K562 (cell line): Measurements from ENCODE around the gene KCNH8. TPM values are rescaled to one million over a fixed set of nuclear protein-coding genes. Genes with fewer than 3 reads are reported as not detected.

Experiments
- ATAC-seq: fragments of 200-7000 bp; cut with Tn5 transposase; 3 replicates; pipeline ENCODE4 v1.9.1; 2020; ENCODE audit warnings: moderate library complexity
- BruUV-seq: library from RNA; stranded (reverse); fragments of 400-500 nt; replicated peaks from 2 replicates; lab custom pipeline; 2021; lab: Mats Ljungman, UMichigan
- CTCF ChIA-PET: fragments of 300-600 bp; formaldehyde crosslinking; extraction: SDS; loops from one replicate; lab custom pipeline; 2021; ENCODE audit warnings: low intra/inter-chr PET ratio; lab: Yijun Ruan, JAX
- POLR2A ChIA-PET: fragments of 300-600, 350-650 bp; sonication (Branson Sonifier 250); formaldehyde crosslinking; extraction: SDS; loops from one replicate; lab custom pipeline; 2021; ENCODE audit warnings: antibody characterized with exemption, inconsistent platforms; lab: Yijun Ruan, JAX
- DNase-seq, 4 experiments: peaks; one replicate each; pipeline versions ENCODE4 v3.0.0 to v3.0.0-alpha.2; 2011 to 2018; ENCODE audit warnings: low spot score in 3 of 4, mixed read lengths in 3 of 4; ENCODE audit errors: extremely low read depth in 1 of 4
- FAIRE-seq: peaks from 2 replicates; lab custom pipeline; 2011; peaks lifted over from hg19 to GRCh38; lab: Jason Lieb, UNC
- H2AFZ ChIP-seq: 2 replicates; pipeline ENCODE4 v1.6.0; 2011; ENCODE audit warnings: low read depth, low read length, control low read depth, inconsistent platforms
- H3K27ac ChIP-seq: fragments of 200-600 bp; 3 replicates; pipeline ENCODE4 v1.8.0; 2011; ENCODE audit warnings: low read depth, mild to moderate bottlenecking, control low read depth, inconsistent platforms, low read length, moderate library complexity, mixed read lengths; ENCODE audit errors: extremely low read depth
- H3K27me3 ChIP-seq, 2 experiments: fragments of 300-600 bp in 1 of 2; 2 replicates in 1 of 2; 3 replicates in 1 of 2; pipeline versions ENCODE4 v1.6.0 to v1.8.0; 2011; ENCODE audit warnings: inconsistent platforms in 2 of 2, low read length in 2 of 2, mild to moderate bottlenecking in 1 of 2, mixed read lengths in 1 of 2, moderate library complexity in 1 of 2; ENCODE audit not compliant: control insufficient read depth in 2 of 2, insufficient read depth in 2 of 2
- H3K36me3 ChIP-seq: fragments of 300-600 bp; 3 replicates; pipeline ENCODE4 v1.8.0; 2011; ENCODE audit warnings: mild to moderate bottlenecking, low read length, inconsistent platforms; ENCODE audit not compliant: control insufficient read depth, insufficient read depth
- H3K4me1 ChIP-seq, 2 experiments: fragments of 200-600 bp in 1 of 2; replicated peaks in 1 of 2; 2 replicates in 1 of 2; 3 replicates in 1 of 2; pipeline versions ENCODE4 v1.5.1 to v1.8.0; 2011; ENCODE audit warnings: inconsistent platforms in 2 of 2, low read length in 2 of 2, mild to moderate bottlenecking in 1 of 2, mixed read lengths in 1 of 2, moderate library complexity in 1 of 2; ENCODE audit not compliant: control insufficient read depth in 2 of 2, insufficient read depth in 2 of 2
- H3K4me2 ChIP-seq: 2 replicates; pipeline ENCODE4 v1.6.1; 2011; ENCODE audit warnings: low read length, control low read depth, inconsistent platforms, mixed read lengths; ENCODE audit not compliant: insufficient read depth
- H3K4me3 ChIP-seq: fragments of 200-600 bp; sonication (generic), shearing (Covaris generic); 2 replicates; pipeline ENCODE4 v1.5.1; 2016; ENCODE audit warnings: control low read depth, inconsistent platforms
- H3K79me2 ChIP-seq: fragments of 200-600 bp; 3 replicates; pipeline ENCODE4 v1.8.0; 2011; ENCODE audit warnings: low read length, inconsistent platforms; ENCODE audit not compliant: control insufficient read depth, insufficient read depth
- H3K9ac ChIP-seq, 2 experiments: 2 replicates each; pipeline versions ENCODE4 v1.6.0 to v1.6.1; 2011; ENCODE audit warnings: low read depth in 2 of 2, low read length in 2 of 2, control low read depth in 1 of 2, inconsistent platforms in 1 of 2, mild to moderate bottlenecking in 1 of 2, mixed read lengths in 1 of 2; ENCODE audit not compliant: insufficient read depth in 1 of 2
- H3K9me1 ChIP-seq: one replicate; pipeline ENCODE4 v1.6.0; 2011; ENCODE audit warnings: inconsistent platforms, mild to moderate bottlenecking, low read length, moderate library complexity; ENCODE audit not compliant: control insufficient read depth, insufficient read depth
- H3K9me3 ChIP-seq: replicated peaks from 2 replicates; pipeline ENCODE4 v1.5.1; 2011; ENCODE audit warnings: low read depth, low read length, inconsistent platforms; ENCODE audit not compliant: control insufficient read depth, insufficient read depth
- H4K20me1 ChIP-seq: replicated peaks from 2 replicates; pipeline ENCODE4 v1.6.1; 2011; ENCODE audit warnings: low read length, inconsistent platforms, mixed read lengths; ENCODE audit not compliant: control insufficient read depth, insufficient read depth
- C11orf30 ChIP-seq: fragments of 450-650 bp; IDR thresholded peaks from 2 replicates; pipeline ENCODE4 v1.6.1; 2016; ENCODE audit warnings: low read depth, mild to moderate bottlenecking
- CEBPB ChIP-seq: fragments of 450-650 bp; IDR thresholded peaks from 2 replicates; pipeline ENCODE4 v1.6.1; 2016; ENCODE audit warnings: missing genetic modification characterization, missing compliant biosample characterization
- CEBPG ChIP-seq, 3 experiments: fragments of 200-800 bp in 1 of 3; sonication (Bioruptor generic) in 1 of 3; sonication (generic) in 1 of 3; formaldehyde crosslinking in 1 of 3; IDR thresholded peaks in 2 of 3; conservative IDR thresholded peaks in 1 of 3; 2 replicates each; pipeline versions ENCODE4 v1.6.1 to v1.8.0; 2016 to 2022; ENCODE audit warnings: missing compliant biosample characterization in 2 of 3, missing genetic modification characterization in 2 of 3, mild to moderate bottlenecking in 1 of 3, missing genetic modification reagents in 1 of 3
- IRF2 ChIP-seq: sonication (generic); formaldehyde crosslinking; IDR thresholded peaks from 2 replicates; pipeline ENCODE4 v1.8.1; 2022; ENCODE audit warnings: mild to moderate bottlenecking, missing genetic modification reagents
- TAF9B ChIP-seq: fragments of 450-650 bp; IDR thresholded peaks from 2 replicates; pipeline ENCODE4 v1.6.1; 2018; ENCODE audit warnings: mild to moderate bottlenecking; ENCODE audit not compliant: partially characterized antibody
- ZNF316 ChIP-seq: fragments of 450-650 bp; IDR thresholded peaks from 2 replicates; pipeline ENCODE4 v1.6.1; 2016
- WGBS: fragments of 100-300 bp; shearing (Covaris generic); methylation state at CpG from one replicate; pipeline ENCODE4 v1.1.6; 2016; ENCODE audit warnings: low coverage, mixed read lengths; ENCODE audit not compliant: insufficient coverage; ENCODE audit errors: missing lambda C conversion rate; 5-methylcytosine and 5-hydroxymethylcytosine counted together
- in situ Hi-C: fragments of 300-500 bp; cut with MboI; formaldehyde crosslinking; loops from 4 replicates; pipeline ENCODE4 v1.15.0; 2018; ENCODE audit warnings: inconsistent platforms, mixed read lengths
- intact Hi-C: fragments of 100-400 bp; cut with micrococcal nuclease; formaldehyde crosslinking; loops from 2 replicates; pipeline ENCODE4 v1.14.2; 2022
- polyA plus RNA-seq, 8 experiments: library from polyadenylated mRNA; depleted of rRNA in 4 of 8; stranded (reverse) in 5 of 8; unstranded in 3 of 8; fragments of >200 nt; fragmentation: Nextera tagmentation in 2 of 8; fragmentation: Illumina TruSeq in 1 of 8; extraction: Ambion mirVana in 2 of 8; extraction: Trizol in 1 of 8; gene quantifications; 2 replicates each; pipeline versions ENCODE4 v1.2.1 to v1.2.3, GENCODE V29; 2011 to 2014; ENCODE audit warnings: inconsistent platforms in 1 of 8, missing spikeins in 1 of 8
- total RNA-seq, 7 experiments: library from RNA; depleted of rRNA in 6 of 7; stranded (reverse); fragments of >200 nt in 6 of 7; fragmentation: Illumina TruSeq in 2 of 7; extraction: Trizol in 2 of 7; gene quantifications; 2 replicates each; pipeline versions ENCODE4 v1.2.1 to v1.2.3, GENCODE V29; 2011 to 2021; ENCODE audit warnings: low replicate concordance in 1 of 7

KCNH8 gene
- total and polyA plus RNA-seq, 9 of the 15 experiments (the other 6 are each of a cell fraction or from before 2014, with no cell fraction given), result 0.02 to 0.08 (median 0.04) TPM; not detected in 6

DNA sequence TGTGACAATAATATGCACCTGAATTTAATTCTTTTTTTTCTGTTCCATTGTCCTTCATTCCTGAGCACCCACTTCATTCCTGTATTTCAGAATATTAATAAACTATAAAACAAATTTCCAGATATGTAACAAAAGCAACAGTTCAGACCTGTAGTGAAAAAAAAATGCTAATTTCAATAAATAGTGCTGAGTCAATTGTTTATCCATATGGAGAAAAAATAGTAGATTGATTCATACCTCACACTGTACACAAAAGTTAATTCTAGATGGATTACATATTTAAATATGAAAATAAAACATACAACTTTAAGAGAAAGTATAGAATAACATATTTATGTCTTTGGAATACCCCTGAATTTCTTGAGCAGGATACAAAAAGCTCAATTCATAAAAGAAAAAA is 43.9 kb upstream of the KCNH8 start:
- ChIA-PET POLR2A (no interaction called here), CTCF (no interaction called here)
- Histone ChIP-seq H3K27me3 (no peaks in the 10 kb centered on the region), H4K20me1 (no peaks in the 10 kb centered on the region), H3K9ac (no peak overlapping the region), H3K9me3 (no peaks in the 10 kb centered on the region; the same call in 1 of the 2 replicates), H3K36me3 (no peaks in the 10 kb centered on the region), H3K9me1 (no peaks in the 10 kb centered on the region), H3K4me2 (no peak overlapping the region), H3K27ac (no peak overlapping the region), H3K4me1 (no peaks in the 10 kb centered on the region), H3K4me3 (no peak overlapping the region), H2AFZ (no peak overlapping the region), H3K79me2 (no peaks in the 10 kb centered on the region)
- intact Hi-C loops, result no loop called here
- in situ Hi-C loops, result no loop called here
- no TSS peak for BruUV-seq
- no peak for TF ChIP-seq TAF9B
- peak; percentile 66 for TF ChIP-seq ZNF316
- 0 out of 2 replicates have a peak, but pooled peaks have one; percentile 16 for TF ChIP-seq C11orf30
- DNase-seq, result no peak
- no peak for ATAC-seq
- no peak for FAIRE-seq

DNA sequence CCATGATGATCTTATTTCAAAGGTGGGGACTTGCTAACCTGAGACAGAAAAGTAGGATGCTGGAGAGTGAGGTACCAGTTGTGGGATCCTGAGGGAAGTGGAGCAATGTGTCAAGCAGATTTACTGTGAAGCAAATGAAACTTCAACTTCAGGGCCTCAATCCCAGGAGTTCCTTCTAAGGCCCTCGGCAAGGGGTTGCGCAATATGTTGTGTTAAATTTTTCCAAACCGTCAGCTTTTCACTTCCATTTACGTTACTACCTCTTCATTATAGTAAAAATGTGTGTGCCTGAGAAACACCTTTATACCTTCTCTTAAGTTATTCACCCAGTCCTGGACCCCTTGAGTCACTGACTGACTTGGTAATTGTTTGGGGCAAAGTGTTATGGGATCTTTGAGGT is 42.5 kb upstream of the KCNH8 start:
- no peak for ATAC-seq
- Histone ChIP-seq H3K9ac (no peak overlapping the region), H2AFZ (no peak overlapping the region), H3K4me1 (no peaks in the 10 kb centered on the region), H3K9me3 (no peaks in the 10 kb centered on the region; the same call in 1 of the 2 replicates), H3K9me1 (no peaks in the 10 kb centered on the region), H4K20me1 (no peaks in the 10 kb centered on the region), H3K79me2 (no peaks in the 10 kb centered on the region), H3K4me2 (no peak overlapping the region), H3K27me3 (no peaks in the 10 kb centered on the region), H3K4me3 (no peak overlapping the region), H3K27ac (no peak overlapping the region), H3K36me3 (no peaks in the 10 kb centered on the region)
- TF ChIP-seq IRF2 (CRISPR knock-in tag) (no peak), CEBPG (CRISPR knock-in tag; IDR thresholded peaks at IDR 0.05) (no peak), CEBPG (tag; conservative IDR thresholded peaks at IDR 0.05 in 1 of 2, IDR thresholded peaks at IDR 0.05 in 1 of 2) (peak; percentile 24 to 93; a peak in 3 of 4 replicates), CEBPB (tag) (peak; percentile 88)
- POLR2A ChIA-PET, result no interaction called here
- FAIRE-seq, result no peak
- CTCF ChIA-PET, result no interaction called here
- intact Hi-C loops, result no loop called here
- BruUV-seq, result no TSS peak
- in situ Hi-C loops, result no loop called here
- no peak for DNase-seq
- WGBS, result 9% methylated on average over 4 of the region's 4 CpGs
